Measurements from ENCODE around the gene GNS. TPM values are rescaled to one million over a fixed set of nuclear protein-coding genes. Genes with fewer than 3 reads are reported as not detected.

GNS gene
- total RNA-seq, 1 donor from 2014 or later = 188 TPM

DNA sequence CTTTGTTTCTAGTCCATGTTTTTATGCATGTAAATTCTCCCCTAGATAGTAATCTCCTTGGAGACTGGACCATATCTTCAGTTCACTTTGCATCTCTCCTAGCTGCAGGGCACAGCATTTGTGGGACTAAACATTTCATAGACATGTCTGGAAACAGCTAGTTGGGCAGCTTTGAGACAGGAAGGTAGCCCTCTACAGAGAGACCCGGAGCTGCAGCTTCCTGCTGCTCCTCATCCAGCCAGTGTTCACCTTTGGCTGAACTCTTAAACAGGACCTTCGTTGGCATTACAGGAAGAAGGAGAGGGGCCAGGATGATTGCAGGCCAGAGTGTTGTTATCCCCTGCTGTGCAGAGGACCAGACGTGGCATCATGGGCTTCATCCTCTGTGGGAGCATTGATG is 52.9 kb downstream of the GNS start:
- H3K9me3 ChIP-seq = no peaks in the 10 kb centered on the region
- no peaks in the 10 kb centered on the region for H3K36me3 ChIP-seq
- no peak overlapping the region for H3K27ac ChIP-seq
- no peak for DNase-seq
- H3K4me3 ChIP-seq = no peak overlapping the region
- no peaks in the 10 kb centered on the region for H3K27me3 ChIP-seq
- H3K4me1 ChIP-seq = no peaks in the 10 kb centered on the region
- ATAC-seq = no peak
- intact Hi-C loops (cut with DNase I) = no loop called here
- TF ChIP-seq, protein P1, sequence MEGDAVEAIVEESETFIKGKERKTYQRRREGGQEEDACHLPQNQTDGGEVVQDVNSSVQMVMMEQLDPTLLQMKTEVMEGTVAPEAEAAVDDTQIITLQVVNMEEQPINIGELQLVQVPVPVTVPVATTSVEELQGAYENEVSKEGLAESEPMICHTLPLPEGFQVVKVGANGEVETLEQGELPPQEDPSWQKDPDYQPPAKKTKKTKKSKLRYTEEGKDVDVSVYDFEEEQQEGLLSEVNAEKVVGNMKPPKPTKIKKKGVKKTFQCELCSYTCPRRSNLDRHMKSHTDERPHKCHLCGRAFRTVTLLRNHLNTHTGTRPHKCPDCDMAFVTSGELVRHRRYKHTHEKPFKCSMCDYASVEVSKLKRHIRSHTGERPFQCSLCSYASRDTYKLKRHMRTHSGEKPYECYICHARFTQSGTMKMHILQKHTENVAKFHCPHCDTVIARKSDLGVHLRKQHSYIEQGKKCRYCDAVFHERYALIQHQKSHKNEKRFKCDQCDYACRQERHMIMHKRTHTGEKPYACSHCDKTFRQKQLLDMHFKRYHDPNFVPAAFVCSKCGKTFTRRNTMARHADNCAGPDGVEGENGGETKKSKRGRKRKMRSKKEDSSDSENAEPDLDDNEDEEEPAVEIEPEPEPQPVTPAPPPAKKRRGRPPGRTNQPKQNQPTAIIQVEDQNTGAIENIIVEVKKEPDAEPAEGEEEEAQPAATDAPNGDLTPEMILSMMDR (IDR thresholded peaks at IDR 0.05) = no peak

DNA sequence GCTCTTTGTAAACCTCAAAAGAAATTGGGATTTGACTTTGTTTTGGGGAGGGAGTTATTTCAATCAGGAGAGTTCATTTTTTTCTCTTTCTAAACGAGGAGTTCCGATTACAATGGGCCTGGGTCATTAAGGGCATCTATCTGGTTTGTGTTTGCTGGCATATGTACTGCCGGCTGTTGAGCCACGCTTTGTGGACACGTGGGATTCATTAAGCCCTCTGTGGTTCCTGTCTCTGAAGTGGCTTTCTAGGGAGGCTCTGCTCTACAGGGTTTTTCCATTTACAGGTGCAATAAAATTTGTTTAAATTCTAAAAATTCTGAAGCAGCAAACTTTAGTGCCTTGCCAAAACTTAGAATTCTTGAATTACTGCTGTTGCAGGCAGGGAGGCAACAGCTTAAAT is 57.9 kb downstream of the GNS start:
- Histone ChIP-seq H3K4me1 (peaks cover 11% of the 10 kb centered on the region), H3K4me3 (no peak overlapping the region), H3K9me3 (no peaks in the 10 kb centered on the region), H3K36me3 (peaks cover 12% of the 10 kb centered on the region), H3K27me3 (no peaks in the 10 kb centered on the region), H3K27ac (no peak overlapping the region)
- TF ChIP-seq, protein P1 (IDR thresholded peaks at IDR 0.05) = no peak
- ATAC-seq (no peak), DNase-seq (no peak)
- intact Hi-C loops (cut with DNase I) = no loop called here

DNA sequence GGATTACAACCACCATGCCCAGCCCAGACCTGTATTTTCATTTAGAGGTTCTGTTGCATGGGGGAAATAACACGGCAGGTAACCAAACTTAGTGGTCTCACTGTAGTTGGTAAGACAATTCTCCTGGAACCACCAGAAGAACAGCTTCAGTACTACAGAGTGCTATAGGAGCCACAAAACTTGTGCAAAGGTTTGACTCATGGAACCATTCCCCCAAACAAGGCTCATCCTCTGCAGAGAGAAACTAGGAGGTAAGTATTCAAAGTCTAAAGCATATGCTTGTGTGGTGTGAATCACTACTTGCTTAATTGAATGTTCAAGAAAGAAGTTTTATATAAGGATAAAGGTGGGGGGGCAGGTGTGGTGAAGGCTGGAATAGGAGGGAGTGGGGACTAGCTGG is 58.7 kb downstream of the GNS start:
- Histone ChIP-seq H3K27me3 (no peaks in the 10 kb centered on the region), H3K27ac (no peak overlapping the region), H3K9me3 (no peaks in the 10 kb centered on the region), H3K36me3 (peaks cover 13% of the 10 kb centered on the region), H3K4me1 (peaks cover 13% of the 10 kb centered on the region), H3K4me3 (no peak overlapping the region)
- no peak for ATAC-seq
- TF ChIP-seq, protein P1 (IDR thresholded peaks at IDR 0.05) = no peak
- intact Hi-C loops (cut with DNase I) = no loop called here
- no peak for DNase-seq

DNA sequence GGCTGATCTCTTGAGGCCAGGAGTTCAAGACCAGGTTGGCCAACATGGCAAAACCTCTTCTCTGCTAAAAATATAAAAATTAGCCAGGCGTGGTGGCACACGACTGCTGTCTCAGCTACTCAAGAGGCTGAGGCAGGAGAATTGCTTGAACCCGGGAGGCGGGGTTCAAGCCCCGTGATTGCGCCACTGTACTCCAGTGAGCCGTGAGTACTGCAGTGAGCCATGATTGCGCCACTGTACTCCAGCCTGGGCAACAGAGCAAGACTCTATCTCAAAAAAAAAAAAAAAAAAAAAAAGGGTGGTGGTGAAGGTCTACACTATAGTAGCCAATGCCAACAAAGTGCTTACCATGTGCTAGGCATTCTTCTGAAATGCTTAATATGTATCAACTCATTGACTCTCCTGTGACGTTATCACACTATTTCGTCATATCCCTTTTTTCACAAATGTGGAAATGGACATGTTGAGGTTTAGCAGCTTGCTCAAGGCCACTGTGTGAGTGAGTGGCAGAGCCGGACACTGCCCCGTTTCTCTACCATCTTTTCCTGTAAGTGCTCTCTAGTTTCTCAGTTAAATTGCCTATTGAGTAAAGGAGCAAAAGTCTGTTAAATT is 59.6 kb downstream of the GNS start:
- no peak overlapping the region for H3K27ac ChIP-seq
- TF ChIP-seq, protein P1 (IDR thresholded peaks at IDR 0.05) = no peak
- no peak overlapping the region for H3K4me3 ChIP-seq
- peaks cover 22% of the 10 kb centered on the region for H3K36me3 ChIP-seq
- DNase-seq (peak; percentile 68), ATAC-seq (peak; percentile 76)
- H3K4me1 ChIP-seq = peaks cover 13% of the 10 kb centered on the region
- H3K27me3 ChIP-seq = no peaks in the 10 kb centered on the region
- no peaks in the 10 kb centered on the region for H3K9me3 ChIP-seq
- intact Hi-C loops (cut with DNase I) = loop anchor here (5.0 kb wide), 1 partner anchor 147 kb away; no protein-coding TSS in a partner anchor

DNA sequence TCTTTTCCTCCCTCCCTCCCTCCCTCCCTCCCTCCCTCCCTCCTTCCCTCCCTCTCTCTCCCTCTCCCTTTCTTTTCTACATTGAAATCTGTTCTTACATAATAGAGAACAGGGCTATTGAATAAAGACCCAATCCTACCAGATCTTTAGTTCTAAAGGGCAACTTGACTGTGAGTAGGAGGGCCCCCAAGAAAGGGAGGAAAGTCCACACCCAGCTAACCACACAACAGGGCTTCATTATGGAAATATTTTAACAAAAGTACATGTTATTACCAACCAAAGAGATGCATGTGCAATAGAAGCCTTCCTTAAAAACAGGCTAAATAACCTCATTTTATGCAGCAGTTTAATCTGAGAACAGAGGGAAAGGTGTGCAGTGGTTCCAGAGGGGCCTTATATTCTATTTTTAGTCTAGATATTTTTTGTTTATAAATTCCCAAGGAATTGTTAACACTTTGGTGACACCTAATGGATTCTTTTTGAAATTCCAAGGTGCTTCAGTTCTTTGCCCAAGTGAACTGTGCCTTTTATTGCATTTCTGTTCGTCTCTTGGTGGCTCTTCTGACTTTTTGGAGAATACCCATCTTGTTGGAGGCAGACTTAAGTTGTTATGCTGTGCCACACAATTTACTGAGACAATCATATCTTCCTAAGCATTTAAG is 63.0 kb downstream of the GNS start:
- TF ChIP-seq, protein P1 (IDR thresholded peaks at IDR 0.05) = peak; percentile 43
- Histone ChIP-seq H3K36me3 (peaks cover 26% of the 10 kb centered on the region), H3K4me1 (peaks cover 22% of the 10 kb centered on the region), H3K9me3 (no peaks in the 10 kb centered on the region), H3K4me3 (no peak overlapping the region), H3K27me3 (no peaks in the 10 kb centered on the region), H3K27ac (no peak overlapping the region)
- DNase-seq = no peak
- no peak for ATAC-seq
- intact Hi-C loops (cut with DNase I) = loop anchor here (5.0 kb wide), 1 partner anchor 144 kb away; no protein-coding TSS in a partner anchor

Data from upper lobe of right lung (tissue), 1 donor.